Measurements from ENCODE around the gene SEMA4G.

DNA sequence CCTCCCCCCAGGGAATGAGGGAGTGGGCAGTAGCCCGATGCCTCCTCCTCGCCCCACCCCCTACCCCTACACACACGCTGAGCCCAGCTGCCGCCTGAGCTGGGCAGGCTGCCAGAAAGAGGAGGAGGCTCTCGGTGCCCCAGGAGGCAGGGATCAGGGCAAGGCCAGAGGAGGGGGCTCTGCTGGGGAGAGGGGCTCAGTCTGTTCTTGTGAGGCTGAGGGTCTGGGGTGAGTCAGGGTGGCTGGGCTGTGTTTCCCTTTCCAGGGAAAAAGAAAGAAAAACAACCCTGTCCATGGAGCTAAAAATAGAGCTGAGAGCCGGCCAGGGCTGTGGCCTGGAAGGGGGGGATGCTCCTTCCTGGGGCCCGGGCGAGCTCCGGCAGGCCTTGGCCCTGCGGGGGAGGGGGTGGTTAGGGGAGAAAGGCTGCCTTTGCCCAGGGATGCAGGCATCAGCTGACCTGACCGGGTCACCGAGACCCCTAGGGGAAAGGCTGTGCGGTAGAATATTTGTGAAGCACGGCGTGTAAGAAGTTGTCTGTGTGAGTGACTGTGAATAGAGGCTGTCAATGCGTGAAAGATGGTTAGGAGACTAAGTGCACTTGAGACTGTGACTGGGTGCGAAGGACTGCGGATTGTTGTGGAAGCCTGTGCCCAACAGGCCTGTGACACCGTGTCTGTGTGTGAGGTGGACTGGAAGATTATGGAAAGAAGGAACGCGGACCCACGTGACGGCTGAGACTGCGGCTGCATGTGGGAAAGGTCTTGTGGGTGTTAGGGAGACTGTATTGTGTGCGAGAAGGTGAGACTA is 29.1 kb downstream of the SEMA4G start:
- TF ChIP-seq EZH2phosphoT487 (IDR thresholded peaks at IDR 0.05; ENCODE audit: low read depth), result no peak
- TF ChIP-seq, protein P1, sequence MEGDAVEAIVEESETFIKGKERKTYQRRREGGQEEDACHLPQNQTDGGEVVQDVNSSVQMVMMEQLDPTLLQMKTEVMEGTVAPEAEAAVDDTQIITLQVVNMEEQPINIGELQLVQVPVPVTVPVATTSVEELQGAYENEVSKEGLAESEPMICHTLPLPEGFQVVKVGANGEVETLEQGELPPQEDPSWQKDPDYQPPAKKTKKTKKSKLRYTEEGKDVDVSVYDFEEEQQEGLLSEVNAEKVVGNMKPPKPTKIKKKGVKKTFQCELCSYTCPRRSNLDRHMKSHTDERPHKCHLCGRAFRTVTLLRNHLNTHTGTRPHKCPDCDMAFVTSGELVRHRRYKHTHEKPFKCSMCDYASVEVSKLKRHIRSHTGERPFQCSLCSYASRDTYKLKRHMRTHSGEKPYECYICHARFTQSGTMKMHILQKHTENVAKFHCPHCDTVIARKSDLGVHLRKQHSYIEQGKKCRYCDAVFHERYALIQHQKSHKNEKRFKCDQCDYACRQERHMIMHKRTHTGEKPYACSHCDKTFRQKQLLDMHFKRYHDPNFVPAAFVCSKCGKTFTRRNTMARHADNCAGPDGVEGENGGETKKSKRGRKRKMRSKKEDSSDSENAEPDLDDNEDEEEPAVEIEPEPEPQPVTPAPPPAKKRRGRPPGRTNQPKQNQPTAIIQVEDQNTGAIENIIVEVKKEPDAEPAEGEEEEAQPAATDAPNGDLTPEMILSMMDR (IDR thresholded peaks at IDR 0.05; ENCODE audit: low read depth, low read length), result no peak

Data from OCI-LY3 (cell line).